GM19023 (cell line): ENCODE data around the gene SOX13.

Experiments
- ATAC-seq: cut with Tn5 transposase; IDR thresholded peaks from one replicate; pipeline ENCODE4 v1.9.1; 2021; ENCODE audit warnings: mild to moderate bottlenecking, moderate library complexity; ENCODE audit not compliant: unreplicated experiment

The SOX13 gene

DNA sequence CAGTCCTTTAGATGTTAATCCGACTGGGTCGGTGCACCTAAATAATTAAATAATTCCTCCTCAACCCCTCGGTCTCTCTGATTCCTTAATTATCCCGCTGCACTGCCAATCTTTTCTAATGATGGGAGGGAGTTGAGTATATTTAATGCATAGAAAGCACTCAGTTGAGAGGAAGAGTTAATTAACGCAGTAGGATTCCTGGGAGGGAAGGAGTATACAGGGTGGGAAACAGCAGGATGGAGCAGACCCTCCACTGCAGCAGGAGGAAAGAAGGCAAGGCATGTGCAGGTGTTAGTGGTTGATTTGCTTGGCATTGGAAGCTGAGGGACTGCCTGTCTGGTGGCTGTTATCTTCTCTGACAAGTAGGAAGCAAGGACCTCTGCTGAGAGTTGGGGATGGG, 103.1 kb downstream of the SOX13 start:
- no peak for ATAC-seq

DNA sequence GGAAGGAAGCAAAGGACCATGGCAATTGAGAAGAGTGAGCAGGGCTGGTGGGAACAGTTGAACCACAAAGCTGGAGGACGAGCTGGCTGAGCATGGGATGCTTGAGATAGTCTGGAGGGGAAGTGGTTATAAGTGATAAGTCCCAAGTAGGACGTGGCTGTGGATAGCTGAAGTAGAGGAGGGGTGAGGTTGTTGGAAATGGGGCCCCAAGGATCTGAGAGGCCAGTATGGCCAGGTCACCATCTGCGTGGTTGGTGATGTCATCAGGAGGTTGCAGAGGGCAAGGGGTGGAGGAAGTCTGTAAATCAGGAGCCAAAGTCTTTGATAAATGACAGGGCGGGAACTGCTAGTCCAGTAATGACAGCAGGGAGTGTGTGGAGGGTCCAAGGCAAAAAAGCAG, 104.2 kb downstream of the SOX13 start:
- ATAC-seq: no peak
